ENCODE results near the gene MAIP1. TPM values are rescaled to one million over a fixed set of nuclear protein-coding genes. Genes with fewer than 3 reads are reported as not detected.
A peak's percentile ranks its signal among the peaks of the same experiment; 100 is the strongest.

Gene MAIP1
- total RNA-seq, 4 donors from 2014 or later, result 8.3 to 28.1 (median 14.7) TPM

DNA sequence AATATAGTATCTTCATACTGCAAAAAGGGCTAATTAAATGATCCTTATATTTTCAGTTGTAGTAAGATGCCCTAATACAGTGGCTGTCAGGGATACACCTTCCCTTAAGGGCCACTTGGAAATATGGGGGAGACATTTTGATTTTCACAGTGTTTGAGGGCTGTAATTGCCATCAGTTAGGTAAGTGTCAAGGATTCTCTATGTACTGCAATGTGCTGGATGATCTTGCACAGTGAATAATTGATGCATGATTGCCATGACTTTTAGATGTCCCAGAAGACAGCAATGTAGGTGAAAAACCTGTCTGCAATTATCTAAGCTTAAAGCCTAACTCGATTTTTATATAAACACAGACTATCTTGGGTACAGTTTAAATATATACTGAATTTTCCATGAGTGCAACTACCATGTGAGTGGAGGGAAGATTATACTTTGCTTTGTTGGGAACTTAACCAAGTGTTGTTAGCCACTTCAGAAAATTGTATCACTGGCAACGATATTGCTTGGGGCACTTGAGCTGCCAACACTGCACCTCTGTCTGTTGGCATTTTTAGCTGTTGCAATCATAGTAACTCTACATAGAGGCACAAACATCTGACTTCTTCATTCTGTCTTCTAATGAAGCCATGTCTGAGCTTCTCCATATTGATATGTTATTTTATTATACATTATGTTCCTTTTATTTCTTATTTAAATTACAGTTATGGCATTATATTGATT, 45.2 kb downstream of the MAIP1 start:
- peak; percentile 37 for DNase-seq (ENCODE audit: extremely low spot score)
- Histone ChIP-seq H3K9me3 (no peaks in the 10 kb centered on the region), H3K36me3 (no peaks in the 10 kb centered on the region), H3K27me3 (no peaks in the 10 kb centered on the region), H3K27ac (replicated peaks in 1 of 4) (no peak overlapping the region), H3K4me1 (peaks cover 0 to 4% (median 0%) of the 10 kb centered on the region in 4 donors), H3K4me3 (no peak overlapping the region)
- WGBS, result 43% methylated on average over 2 of the region's 2 CpGs
- intact Hi-C loops (cut with DNase I), result no loop called here
- TF ChIP-seq POLR2A (IDR thresholded peaks at IDR 0.05; ENCODE audit: low read depth) (no peak), EP300 (IDR thresholded peaks at IDR 0.05) (no peak), POLR2AphosphoS5 (IDR thresholded peaks at IDR 0.05) (no peak)
- TF ChIP-seq, protein P1, sequence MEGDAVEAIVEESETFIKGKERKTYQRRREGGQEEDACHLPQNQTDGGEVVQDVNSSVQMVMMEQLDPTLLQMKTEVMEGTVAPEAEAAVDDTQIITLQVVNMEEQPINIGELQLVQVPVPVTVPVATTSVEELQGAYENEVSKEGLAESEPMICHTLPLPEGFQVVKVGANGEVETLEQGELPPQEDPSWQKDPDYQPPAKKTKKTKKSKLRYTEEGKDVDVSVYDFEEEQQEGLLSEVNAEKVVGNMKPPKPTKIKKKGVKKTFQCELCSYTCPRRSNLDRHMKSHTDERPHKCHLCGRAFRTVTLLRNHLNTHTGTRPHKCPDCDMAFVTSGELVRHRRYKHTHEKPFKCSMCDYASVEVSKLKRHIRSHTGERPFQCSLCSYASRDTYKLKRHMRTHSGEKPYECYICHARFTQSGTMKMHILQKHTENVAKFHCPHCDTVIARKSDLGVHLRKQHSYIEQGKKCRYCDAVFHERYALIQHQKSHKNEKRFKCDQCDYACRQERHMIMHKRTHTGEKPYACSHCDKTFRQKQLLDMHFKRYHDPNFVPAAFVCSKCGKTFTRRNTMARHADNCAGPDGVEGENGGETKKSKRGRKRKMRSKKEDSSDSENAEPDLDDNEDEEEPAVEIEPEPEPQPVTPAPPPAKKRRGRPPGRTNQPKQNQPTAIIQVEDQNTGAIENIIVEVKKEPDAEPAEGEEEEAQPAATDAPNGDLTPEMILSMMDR (IDR thresholded peaks at IDR 0.05), result no peak

GRCh38 chr2:200003444-200003843, 48.1 kb downstream of the MAIP1 start:
- no peak overlapping the region for H3K27ac ChIP-seq (replicated peaks in 1 of 4)
- H3K27me3 ChIP-seq, result no peaks in the 10 kb centered on the region
- H3K4me3 ChIP-seq, result no peak overlapping the region
- no peaks in the 10 kb centered on the region for H3K9me3 ChIP-seq
- no peaks in the 10 kb centered on the region for H3K4me1 ChIP-seq
- no peaks in the 10 kb centered on the region for H3K36me3 ChIP-seq
- intact Hi-C loops (cut with DNase I), result no loop called here
- peak; percentile 66 for DNase-seq (ENCODE audit: extremely low spot score)
- TF ChIP-seq POLR2A (IDR thresholded peaks at IDR 0.05; ENCODE audit: low read depth), result no peak
- TF ChIP-seq, protein P1 (IDR thresholded peaks at IDR 0.05), result no peak
- TF ChIP-seq POLR2AphosphoS5 (IDR thresholded peaks at IDR 0.05), result no peak
- TF ChIP-seq EP300 (IDR thresholded peaks at IDR 0.05), result no peak
- 65% methylated on average over 1 of the region's 1 CpG for WGBS

- Histone ChIP-seq H3K9me3 (no peaks in the 10 kb centered on the region), H3K36me3 (no peaks in the 10 kb centered on the region), H3K4me1 (no peaks in the 10 kb centered on the region), H3K27me3 (no peaks in the 10 kb centered on the region), H3K27ac (replicated peaks in 1 of 4) (no peak overlapping the region), H3K4me3 (no peak overlapping the region)
- DNase-seq (ENCODE audit: extremely low spot score), result no peak
- TF ChIP-seq POLR2A (IDR thresholded peaks at IDR 0.05; ENCODE audit: low read depth) (no peak), POLR2AphosphoS5 (IDR thresholded peaks at IDR 0.05) (no peak), EP300 (IDR thresholded peaks at IDR 0.05) (no peak)
- TF ChIP-seq, protein P1 (IDR thresholded peaks at IDR 0.05), result no peak
- intact Hi-C loops (cut with DNase I), result no loop called here
Observed at GRCh38 chr2:200005675-200006074, 50.3 kb downstream of the MAIP1 start.

GRCh38 chr2:200007306-200007705, 51.9 kb downstream of the MAIP1 start:
- TF ChIP-seq POLR2A (IDR thresholded peaks at IDR 0.05; ENCODE audit: low read depth), result no peak
- TF ChIP-seq POLR2AphosphoS5 (IDR thresholded peaks at IDR 0.05), result no peak
- TF ChIP-seq, protein P1 (IDR thresholded peaks at IDR 0.05), result no peak
- no peak for TF ChIP-seq EP300 (IDR thresholded peaks at IDR 0.05)
- 85% methylated on average over 1 of the region's 1 CpG for WGBS

GRCh38 chr2:200012401-200012800, 57.0 kb downstream of the MAIP1 start:
- H3K27me3 ChIP-seq, result no peaks in the 10 kb centered on the region
- DNase-seq (ENCODE audit: extremely low spot score), result no peak
- 94% methylated on average over 1 of the region's 1 CpG for WGBS
- H3K4me3 ChIP-seq, result no peak overlapping the region
- TF ChIP-seq EP300 (IDR thresholded peaks at IDR 0.05) (no peak), POLR2A (IDR thresholded peaks at IDR 0.05; ENCODE audit: low read depth) (no peak), POLR2AphosphoS5 (IDR thresholded peaks at IDR 0.05) (no peak)
- TF ChIP-seq, protein P1 (IDR thresholded peaks at IDR 0.05), result no peak
- H3K27ac ChIP-seq (replicated peaks in 1 of 4), result no peak overlapping the region
- no peaks in the 10 kb centered on the region for H3K36me3 ChIP-seq
- intact Hi-C loops (cut with DNase I), result no loop called here
- H3K9me3 ChIP-seq, result no peaks in the 10 kb centered on the region
- no peaks in the 10 kb centered on the region for H3K4me1 ChIP-seq

More at GRCh38 chr2:200007306-200007705, 51.9 kb downstream of the MAIP1 start:
- Histone ChIP-seq H3K9me3 (no peaks in the 10 kb centered on the region), H3K4me3 (no peak overlapping the region), H3K27ac (replicated peaks in 1 of 4) (no peak overlapping the region), H3K36me3 (no peaks in the 10 kb centered on the region), H3K27me3 (no peaks in the 10 kb centered on the region), H3K4me1 (no peaks in the 10 kb centered on the region)
- no peak for DNase-seq (ENCODE audit: extremely low spot score)
- intact Hi-C loops (cut with DNase I), result no loop called here

All from esophagus muscularis mucosa (tissue), 4 donors.